ENCODE results near the gene PSTPIP1. TPM values are rescaled to one million over a fixed set of nuclear protein-coding genes. Genes with fewer than 3 reads are reported as not detected.
A peak's percentile ranks its signal among the peaks of the same experiment; 100 is the strongest.

Gene PSTPIP1
- total RNA-seq, 1 experiment from 2014 or later, result 0.21 TPM

DNA sequence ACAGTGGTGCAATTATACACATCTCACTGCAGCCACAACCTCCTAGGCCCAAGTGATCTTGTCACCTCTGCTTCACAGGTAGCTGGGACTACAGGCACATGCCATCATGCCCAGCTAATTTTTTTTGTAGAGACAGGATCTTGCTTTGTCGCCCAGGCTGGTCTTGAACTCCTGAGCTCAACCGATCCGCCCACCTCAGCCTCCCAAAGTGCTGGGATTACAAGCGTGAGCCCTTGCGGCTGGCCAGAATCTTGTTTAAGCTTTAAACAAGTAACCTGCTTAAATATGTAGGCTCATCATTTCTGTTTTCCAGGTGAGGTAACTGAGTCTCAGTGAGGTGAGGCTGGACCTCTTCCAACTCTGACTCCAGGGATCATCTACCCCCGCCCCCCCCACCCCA, 7.7 kb upstream of the PSTPIP1 start:
- no peaks in the 10 kb centered on the region for H3K27me3 ChIP-seq (ENCODE audit: control insufficient read depth, insufficient read depth, low read length)
- no peaks in the 10 kb centered on the region for H3K36me3 ChIP-seq (replicated peaks; ENCODE audit: control insufficient read depth, insufficient read depth, low read length)
- H3K4me3 ChIP-seq (ENCODE audit: insufficient read depth, low read depth, low read length), result no peak overlapping the region
- no peak for DNase-seq

DNA sequence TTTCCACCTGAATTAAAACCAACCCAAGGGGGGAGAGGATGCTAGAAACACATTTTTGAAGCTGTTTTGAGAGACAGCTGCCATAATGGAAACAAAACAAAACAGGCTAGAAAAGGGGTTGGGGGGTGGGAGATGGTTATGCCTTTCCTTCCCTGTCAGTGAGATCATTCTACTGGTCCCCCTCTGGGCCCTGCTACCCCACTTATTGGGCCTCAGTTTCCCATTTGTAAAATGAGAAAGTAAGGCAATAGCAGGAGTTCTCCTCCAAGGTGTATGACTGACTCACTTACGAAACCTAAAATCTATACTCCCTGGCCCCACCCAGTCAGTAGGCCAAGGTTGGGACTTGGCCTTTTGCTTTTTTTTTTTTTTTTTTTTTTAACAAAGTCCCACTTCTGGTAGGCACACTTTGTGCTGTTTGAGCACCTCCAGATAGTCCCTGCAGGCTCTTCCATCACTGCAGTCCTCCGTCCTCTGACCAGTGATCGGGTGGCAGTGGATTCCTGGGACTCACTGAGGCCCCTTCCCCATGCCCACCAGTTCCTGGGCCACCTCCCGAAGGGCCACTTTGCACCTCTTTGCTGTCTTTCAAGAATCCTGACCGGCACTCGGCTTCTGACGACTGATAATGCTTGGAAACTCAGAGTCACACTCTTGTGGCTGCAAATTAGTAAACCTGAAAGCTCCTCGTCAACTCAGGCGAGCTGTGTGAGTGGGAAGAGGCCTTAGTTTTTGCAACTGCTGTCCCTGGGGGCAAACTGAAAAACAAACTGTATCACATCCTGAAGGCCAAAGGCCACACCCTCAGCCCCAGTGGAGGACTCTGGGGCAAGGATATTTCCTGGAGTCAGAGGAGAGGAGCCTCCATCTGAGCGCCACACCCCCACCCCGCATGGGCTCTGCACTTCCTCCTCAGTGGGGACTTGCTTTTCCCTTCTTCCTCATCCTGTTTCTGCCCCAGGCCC, 6.7 kb upstream of the PSTPIP1 start:
- Histone ChIP-seq H3K27me3 (ENCODE audit: control insufficient read depth, insufficient read depth, low read length) (no peaks in the 10 kb centered on the region), H3K4me3 (ENCODE audit: insufficient read depth, low read depth, low read length) (no peak overlapping the region), H3K36me3 (replicated peaks; ENCODE audit: control insufficient read depth, insufficient read depth, low read length) (no peaks in the 10 kb centered on the region)
- no peak for DNase-seq

DNA sequence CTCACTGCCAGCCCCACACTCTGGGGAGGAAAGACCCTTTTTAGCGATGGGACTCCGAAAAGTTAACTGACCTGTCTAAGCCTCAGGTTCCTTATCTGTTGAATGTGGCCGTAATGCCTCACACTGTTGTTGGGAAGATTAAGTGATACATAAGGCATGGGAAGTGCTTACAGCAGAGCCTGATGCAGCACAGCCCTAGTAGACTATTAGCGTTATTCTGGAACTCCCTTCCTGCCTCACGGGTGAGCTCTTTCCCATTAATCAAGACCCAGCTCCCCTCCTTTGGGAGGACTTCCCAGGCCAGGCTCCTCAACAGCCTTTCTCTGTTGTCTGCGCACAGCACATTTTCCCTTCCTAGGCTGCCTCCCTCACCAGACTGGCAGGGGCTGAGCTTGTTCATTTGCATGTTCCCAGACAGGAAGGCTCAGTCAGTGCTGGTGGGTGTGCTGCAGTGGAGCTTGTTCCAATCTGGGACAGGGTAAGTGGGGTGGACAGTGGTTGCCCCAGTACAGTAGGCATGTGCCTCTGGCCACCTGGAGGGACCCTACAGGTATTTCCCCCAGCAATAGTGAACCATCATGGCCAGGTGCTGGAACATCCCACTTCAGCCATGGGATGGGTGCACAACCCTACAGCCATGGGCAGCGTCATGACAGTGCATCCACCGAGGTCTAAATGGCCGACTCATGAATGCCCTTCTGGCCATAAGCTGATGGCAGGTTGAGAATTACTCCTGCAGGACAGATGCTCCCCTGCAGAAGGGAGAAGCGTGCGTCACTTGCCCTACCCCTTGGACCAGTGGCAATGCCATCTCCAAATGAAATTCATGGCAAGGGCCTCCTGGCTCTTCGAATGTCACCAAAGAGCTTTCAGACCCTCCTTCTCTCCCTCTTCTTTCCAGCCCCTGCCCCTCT, 5.8 kb upstream of the PSTPIP1 start:
- Histone ChIP-seq H3K36me3 (replicated peaks; ENCODE audit: control insufficient read depth, insufficient read depth, low read length) (no peaks in the 10 kb centered on the region), H3K27me3 (ENCODE audit: control insufficient read depth, insufficient read depth, low read length) (no peaks in the 10 kb centered on the region), H3K4me3 (ENCODE audit: insufficient read depth, low read depth, low read length) (no peak overlapping the region)
- DNase-seq, result no peak

- H3K27me3 ChIP-seq (ENCODE audit: control insufficient read depth, insufficient read depth, low read length), result no peaks in the 10 kb centered on the region
- H3K36me3 ChIP-seq (replicated peaks; ENCODE audit: control insufficient read depth, insufficient read depth, low read length), result no peaks in the 10 kb centered on the region
- H3K4me3 ChIP-seq (ENCODE audit: insufficient read depth, low read depth, low read length), result no peak overlapping the region
- DNase-seq, result peak; percentile 16
Observed at GRCh38 chr15:76991048-76991447, 3.9 kb upstream of the PSTPIP1 start.

- Histone ChIP-seq H3K27me3 (ENCODE audit: control insufficient read depth, insufficient read depth, low read length) (no peaks in the 10 kb centered on the region), H3K36me3 (replicated peaks; ENCODE audit: control insufficient read depth, insufficient read depth, low read length) (no peaks in the 10 kb centered on the region), H3K4me3 (ENCODE audit: insufficient read depth, low read depth, low read length) (no peak overlapping the region)
- peak; percentile 11 for DNase-seq
Observed at GRCh38 chr15:76991741-76992645, 2.9 kb upstream of the PSTPIP1 start.

GRCh38 chr15:76993114-76993725, 1.7 kb upstream of the PSTPIP1 start:
- no peaks in the 10 kb centered on the region for H3K27me3 ChIP-seq (ENCODE audit: control insufficient read depth, insufficient read depth, low read length)
- no peaks in the 10 kb centered on the region for H3K36me3 ChIP-seq (replicated peaks; ENCODE audit: control insufficient read depth, insufficient read depth, low read length)
- H3K4me3 ChIP-seq (ENCODE audit: insufficient read depth, low read depth, low read length), result no peak overlapping the region
- peak; percentile 13 for DNase-seq

DNA sequence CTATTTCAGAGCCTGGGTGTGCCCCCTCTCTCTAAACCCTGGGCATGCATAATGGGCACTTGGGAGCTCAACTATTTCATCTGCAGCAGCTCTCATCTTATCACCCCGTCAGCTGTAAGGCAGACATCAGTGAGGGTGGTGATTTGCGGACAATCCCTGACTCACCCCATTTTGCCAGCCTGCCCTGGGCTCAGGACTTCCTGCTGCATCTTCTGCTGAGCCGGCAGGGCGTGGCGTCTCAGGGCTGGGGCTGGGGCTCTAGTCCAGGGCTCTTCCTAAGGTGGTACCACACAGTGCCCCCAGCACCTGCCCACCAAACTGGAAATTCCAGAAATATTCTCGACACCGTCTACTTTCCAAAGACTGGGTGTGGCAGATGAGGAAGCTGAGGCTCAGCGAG, 925 bp upstream of the PSTPIP1 start:
- peak; percentile 26 for DNase-seq
- H3K36me3 ChIP-seq (replicated peaks; ENCODE audit: control insufficient read depth, insufficient read depth, low read length), result no peaks in the 10 kb centered on the region
- no peaks in the 10 kb centered on the region for H3K27me3 ChIP-seq (ENCODE audit: control insufficient read depth, insufficient read depth, low read length)
- no peak overlapping the region for H3K4me3 ChIP-seq (ENCODE audit: insufficient read depth, low read depth, low read length)

DNA sequence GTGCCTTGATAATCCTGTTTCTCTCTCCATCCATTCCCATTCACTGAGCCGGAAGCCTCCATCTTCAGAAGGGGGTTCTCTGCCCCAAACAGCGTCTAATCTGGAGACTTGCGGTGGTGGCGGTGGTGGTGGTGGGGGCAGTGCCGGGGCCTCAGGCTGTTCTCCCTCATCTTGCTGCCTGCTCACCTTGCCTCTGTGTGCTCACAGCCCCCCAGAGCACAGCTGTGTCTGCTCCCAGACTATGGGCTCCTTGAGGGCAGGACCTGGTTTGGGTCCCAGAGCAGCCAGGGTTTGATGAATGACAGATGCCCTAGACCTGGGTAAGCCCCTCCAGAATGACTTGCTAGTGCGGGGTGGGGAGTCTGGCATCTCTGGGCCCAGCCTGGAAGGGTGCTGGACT, 430 bp upstream of the PSTPIP1 start:
- Histone ChIP-seq H3K36me3 (replicated peaks; ENCODE audit: control insufficient read depth, insufficient read depth, low read length) (no peaks in the 10 kb centered on the region), H3K27me3 (ENCODE audit: control insufficient read depth, insufficient read depth, low read length) (no peaks in the 10 kb centered on the region), H3K4me3 (ENCODE audit: insufficient read depth, low read depth, low read length) (no peak overlapping the region)
- DNase-seq, result no peak

DNA sequence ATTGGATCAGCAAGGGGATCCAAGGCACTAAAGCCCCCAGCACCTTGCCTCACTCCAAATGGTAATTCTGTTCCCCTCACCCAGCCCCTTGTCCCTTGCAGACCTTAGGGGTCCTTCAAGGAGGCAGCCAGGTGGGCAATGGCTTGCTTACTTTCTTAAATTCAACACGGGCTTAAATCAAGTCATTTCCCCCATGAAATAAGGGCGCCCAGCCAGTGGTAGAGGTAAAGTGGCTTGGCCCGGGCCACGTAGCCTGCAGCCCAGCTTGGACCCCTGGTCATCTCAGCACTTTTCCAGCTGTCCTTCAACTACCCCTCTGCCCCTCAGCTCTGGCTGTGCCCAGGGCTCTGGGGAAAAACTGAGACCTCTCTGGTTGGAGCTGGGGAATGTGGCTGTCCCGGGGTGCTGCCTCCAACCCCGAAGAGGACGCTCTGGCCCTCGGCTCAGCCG, 1.2 kb downstream of the PSTPIP1 start:
- H3K27me3 ChIP-seq (ENCODE audit: control insufficient read depth, insufficient read depth, low read length), result no peaks in the 10 kb centered on the region
- H3K36me3 ChIP-seq (replicated peaks; ENCODE audit: control insufficient read depth, insufficient read depth, low read length), result no peaks in the 10 kb centered on the region
- no peak for DNase-seq
- no peak overlapping the region for H3K4me3 ChIP-seq (ENCODE audit: insufficient read depth, low read depth, low read length)

DNA sequence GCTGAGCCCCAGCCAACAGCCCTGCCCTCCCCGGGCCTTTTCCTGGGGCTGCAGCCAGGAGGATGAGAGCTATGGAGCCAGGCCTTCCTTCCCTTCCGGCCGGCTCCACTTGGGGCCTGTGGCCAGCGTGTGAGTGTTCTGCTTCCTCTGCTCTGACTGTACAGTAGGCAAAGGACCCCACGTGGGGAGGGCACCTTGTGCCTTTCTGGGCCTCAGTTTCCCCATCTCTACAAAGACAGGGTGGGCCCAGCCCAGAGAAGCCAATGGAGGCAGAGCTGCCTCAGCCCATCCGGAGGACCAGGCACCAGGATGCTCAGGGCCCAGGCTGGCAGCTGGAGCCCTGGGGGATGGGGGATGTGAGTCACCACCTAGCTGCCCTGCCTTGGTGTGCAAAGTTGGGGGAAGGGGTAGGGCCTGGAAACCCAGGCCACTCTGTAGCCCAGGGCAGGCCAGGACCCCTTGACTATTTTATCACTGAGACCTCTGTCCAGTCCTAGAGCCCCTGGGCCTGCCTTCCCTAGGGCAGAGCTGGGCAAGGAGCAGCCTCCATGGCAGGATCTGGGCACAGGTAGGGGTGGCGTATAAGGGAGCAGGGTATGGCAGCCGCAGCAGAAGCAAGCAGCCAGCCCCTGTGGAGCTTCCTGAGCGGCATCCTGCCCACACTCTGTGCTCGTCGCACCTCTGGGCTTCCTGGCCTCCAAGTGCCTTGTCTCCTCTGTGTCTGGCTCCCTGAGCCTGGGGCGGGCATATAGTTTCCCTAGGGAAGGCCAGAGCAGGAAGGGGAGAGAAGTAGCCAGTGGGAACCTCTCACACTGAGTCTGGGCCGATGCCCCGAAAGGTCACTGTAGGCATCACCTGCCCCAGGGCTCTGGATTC, 1.8 kb downstream of the PSTPIP1 start:
- H3K4me3 ChIP-seq (ENCODE audit: insufficient read depth, low read depth, low read length), result no peak overlapping the region
- H3K27me3 ChIP-seq (ENCODE audit: control insufficient read depth, insufficient read depth, low read length), result no peaks in the 10 kb centered on the region
- no peaks in the 10 kb centered on the region for H3K36me3 ChIP-seq (replicated peaks; ENCODE audit: control insufficient read depth, insufficient read depth, low read length)
- no peak for DNase-seq

GRCh38 chr15:76998663-76999285, 3.8 kb downstream of the PSTPIP1 start:
- H3K27me3 ChIP-seq (ENCODE audit: control insufficient read depth, insufficient read depth, low read length), result no peaks in the 10 kb centered on the region
- no peak for DNase-seq
- H3K36me3 ChIP-seq (replicated peaks; ENCODE audit: control insufficient read depth, insufficient read depth, low read length), result no peaks in the 10 kb centered on the region
- H3K4me3 ChIP-seq (ENCODE audit: insufficient read depth, low read depth, low read length), result no peak overlapping the region

- Histone ChIP-seq H3K4me3 (ENCODE audit: insufficient read depth, low read depth, low read length) (no peak overlapping the region), H3K27me3 (ENCODE audit: control insufficient read depth, insufficient read depth, low read length) (no peaks in the 10 kb centered on the region), H3K36me3 (replicated peaks; ENCODE audit: control insufficient read depth, insufficient read depth, low read length) (no peaks in the 10 kb centered on the region)
- DNase-seq, result no peak
Observed at GRCh38 chr15:76999996-77000395, 5.1 kb downstream of the PSTPIP1 start.

DNA sequence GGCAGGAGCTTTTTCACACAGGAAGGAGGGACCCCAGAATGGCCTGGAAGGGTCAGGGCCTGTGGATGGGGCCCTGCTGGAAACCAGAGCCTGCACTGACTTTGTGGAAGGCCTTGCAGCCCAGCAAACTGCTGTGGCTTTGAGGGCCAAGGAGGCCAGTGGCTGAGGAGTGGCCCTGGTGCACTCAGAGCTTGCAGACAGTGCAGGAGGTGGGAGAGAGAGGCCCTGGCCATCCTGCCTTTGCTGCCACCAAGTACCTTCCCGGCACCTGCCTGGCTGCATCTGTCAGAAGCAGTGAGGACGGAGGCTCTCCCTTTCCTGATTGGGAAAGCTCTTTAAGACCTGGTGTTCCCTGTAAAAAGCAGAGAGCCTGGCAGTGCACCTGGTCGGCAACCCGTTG, 6.4 kb downstream of the PSTPIP1 start:
- Histone ChIP-seq H3K4me3 (ENCODE audit: insufficient read depth, low read depth, low read length) (no peak overlapping the region), H3K27me3 (ENCODE audit: control insufficient read depth, insufficient read depth, low read length) (no peaks in the 10 kb centered on the region), H3K36me3 (replicated peaks; ENCODE audit: control insufficient read depth, insufficient read depth, low read length) (no peaks in the 10 kb centered on the region)
- DNase-seq, result no peak

All from H7 (cell line).